ENCODE data around the gene NRP2.

The NRP2 gene

DNA sequence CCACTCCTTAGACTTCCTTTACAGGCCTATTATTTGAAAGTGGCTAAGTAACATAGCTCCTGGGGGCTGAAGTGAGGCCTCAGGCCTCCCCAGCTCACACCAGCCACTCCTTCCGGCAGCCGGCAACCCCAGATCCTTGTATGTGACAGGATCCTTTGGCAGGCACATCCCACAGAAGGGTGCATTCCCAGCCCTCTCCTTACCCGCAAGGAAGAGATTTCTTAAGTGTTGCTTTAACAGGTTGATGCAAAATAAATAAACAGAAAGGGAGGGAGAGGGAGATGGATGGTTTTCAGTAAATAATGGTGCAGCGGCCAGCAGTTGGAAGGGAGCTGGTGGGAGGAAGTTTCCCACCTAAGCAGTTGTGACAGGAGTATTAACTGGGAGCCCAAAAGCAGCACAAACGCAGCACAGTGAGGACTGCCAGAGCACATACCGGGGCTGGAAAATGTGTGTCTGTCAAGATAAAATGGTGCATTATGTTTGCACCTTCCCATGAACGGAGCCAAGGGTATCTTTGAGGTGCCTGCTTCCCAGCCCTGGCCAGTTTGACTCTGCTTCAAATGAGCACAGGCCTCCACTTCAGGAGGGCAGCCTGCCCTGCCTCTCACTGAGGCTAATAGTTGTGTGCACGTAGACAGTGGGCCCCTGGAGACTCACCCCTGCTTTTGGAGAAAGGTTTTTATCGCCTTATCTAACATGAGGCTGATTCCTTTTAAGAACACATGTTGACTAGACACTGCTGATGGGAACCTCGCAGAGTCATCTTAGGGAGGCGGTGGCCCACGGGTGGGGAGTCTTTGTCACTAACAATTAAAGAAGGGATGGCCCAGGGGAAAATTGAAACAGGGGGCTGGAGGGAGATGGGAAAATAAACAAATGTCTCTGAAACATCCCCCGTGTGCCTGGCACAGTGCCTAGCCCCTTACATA lies 32.8 kb downstream of the NRP2 start:
- peaks cover 17% of the 10 kb centered on the region for H3K4me1 ChIP-seq (ENCODE audit: low read depth, poor library complexity, severe bottlenecking)
- no peak overlapping the region for H3K4me3 ChIP-seq (IDR thresholded peaks at IDR 0.05; ENCODE audit: insufficient read depth, low read depth, low read length)
- peak overlapping the region; percentile 63 for H3K4me2 ChIP-seq
- H3K36me3 ChIP-seq (ENCODE audit: insufficient read depth): no peaks in the 10 kb centered on the region
- H3K27ac ChIP-seq: peak overlapping the region; percentile 54; the same call in 1 of the 2 replicates
- H3K79me2 ChIP-seq (ENCODE audit: insufficient read depth, low read depth): no peaks in the 10 kb centered on the region
- H4K20me1 ChIP-seq (ENCODE audit: insufficient read depth): no peaks in the 10 kb centered on the region
- H3K9ac ChIP-seq: peak overlapping the region; percentile 26; the same call in 1 of the 2 replicates
- peak overlapping the region; percentile 84 for H2AFZ ChIP-seq (ENCODE audit: low read depth)
- H3K27me3 ChIP-seq (ENCODE audit: insufficient read depth, low read depth): no peaks in the 10 kb centered on the region
- TF ChIP-seq, protein P1, sequence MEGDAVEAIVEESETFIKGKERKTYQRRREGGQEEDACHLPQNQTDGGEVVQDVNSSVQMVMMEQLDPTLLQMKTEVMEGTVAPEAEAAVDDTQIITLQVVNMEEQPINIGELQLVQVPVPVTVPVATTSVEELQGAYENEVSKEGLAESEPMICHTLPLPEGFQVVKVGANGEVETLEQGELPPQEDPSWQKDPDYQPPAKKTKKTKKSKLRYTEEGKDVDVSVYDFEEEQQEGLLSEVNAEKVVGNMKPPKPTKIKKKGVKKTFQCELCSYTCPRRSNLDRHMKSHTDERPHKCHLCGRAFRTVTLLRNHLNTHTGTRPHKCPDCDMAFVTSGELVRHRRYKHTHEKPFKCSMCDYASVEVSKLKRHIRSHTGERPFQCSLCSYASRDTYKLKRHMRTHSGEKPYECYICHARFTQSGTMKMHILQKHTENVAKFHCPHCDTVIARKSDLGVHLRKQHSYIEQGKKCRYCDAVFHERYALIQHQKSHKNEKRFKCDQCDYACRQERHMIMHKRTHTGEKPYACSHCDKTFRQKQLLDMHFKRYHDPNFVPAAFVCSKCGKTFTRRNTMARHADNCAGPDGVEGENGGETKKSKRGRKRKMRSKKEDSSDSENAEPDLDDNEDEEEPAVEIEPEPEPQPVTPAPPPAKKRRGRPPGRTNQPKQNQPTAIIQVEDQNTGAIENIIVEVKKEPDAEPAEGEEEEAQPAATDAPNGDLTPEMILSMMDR (conservative IDR thresholded peaks at IDR 0.05; ENCODE audit: low read depth, low read length): no peak

DNA sequence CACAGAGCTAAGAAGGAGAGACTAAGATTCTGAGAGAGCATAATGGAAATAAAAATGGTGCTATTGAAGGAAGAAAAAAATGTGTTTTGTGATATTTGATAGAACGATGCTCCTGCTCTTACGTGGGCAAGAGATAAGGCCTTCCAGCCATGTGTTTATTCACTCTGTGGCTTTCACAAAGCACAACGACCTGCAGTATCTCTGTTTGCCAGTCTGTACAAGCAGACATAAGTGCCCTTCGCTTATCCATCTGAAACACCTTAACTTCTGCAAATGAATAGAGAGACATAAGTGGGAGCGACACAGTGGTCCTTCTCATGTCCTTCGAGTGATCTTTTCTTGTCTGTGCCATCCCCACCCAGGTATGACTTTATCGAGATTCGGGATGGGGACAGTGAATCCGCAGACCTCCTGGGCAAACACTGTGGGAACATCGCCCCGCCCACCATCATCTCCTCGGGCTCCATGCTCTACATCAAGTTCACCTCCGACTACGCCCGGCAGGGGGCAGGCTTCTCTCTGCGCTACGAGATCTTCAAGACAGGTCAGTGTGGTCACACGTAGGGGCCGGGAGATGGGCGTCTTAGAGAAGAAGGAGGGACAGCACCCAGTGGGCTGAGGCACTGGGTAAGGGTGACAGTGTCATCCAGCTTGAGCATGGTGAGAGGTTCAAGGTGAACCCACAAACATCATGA lies 33.7 kb downstream of the NRP2 start:
- no peak overlapping the region for H3K4me2 ChIP-seq
- peaks cover 17% of the 10 kb centered on the region for H3K4me1 ChIP-seq (ENCODE audit: low read depth, poor library complexity, severe bottlenecking)
- no peaks in the 10 kb centered on the region for H3K36me3 ChIP-seq (ENCODE audit: insufficient read depth)

DNA sequence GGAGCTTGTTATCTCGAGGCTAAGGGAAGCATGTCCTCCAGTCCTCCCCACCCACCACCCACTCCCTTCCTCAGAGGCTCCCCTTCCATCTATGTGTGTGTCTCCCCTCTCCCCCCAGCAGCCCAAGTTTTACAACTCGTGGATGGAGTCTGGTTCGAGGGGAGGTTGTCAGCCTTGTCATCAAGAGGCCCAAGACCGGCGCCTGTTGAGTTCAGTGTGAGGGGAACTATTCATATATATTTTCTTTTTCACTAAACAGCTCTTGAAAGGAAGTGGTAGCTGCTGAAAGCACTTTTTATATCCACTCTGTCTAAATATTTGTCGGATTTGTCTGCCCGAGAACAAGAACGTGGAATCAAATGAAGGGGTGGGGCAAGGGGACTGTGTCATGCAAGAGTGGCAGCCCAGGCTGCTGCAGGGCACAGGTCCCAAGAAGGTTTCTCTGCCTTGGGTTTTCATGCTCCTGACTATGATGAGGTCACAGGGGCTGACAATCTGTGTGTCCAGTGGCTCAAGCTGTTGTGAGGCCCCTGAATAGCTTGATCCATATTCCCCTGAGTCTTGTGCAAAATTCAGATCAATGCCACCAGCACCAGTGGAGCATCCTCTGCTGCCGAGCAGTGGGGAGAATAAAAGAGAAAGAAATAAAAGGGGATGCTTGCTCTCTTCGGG lies 35.0 kb downstream of the NRP2 start:
- Histone ChIP-seq H3K4me2 (no peak overlapping the region), H3K36me3 (ENCODE audit: insufficient read depth) (no peaks in the 10 kb centered on the region), H3K9ac (no peak overlapping the region), H3K4me1 (ENCODE audit: low read depth, poor library complexity, severe bottlenecking) (peaks cover 17% of the 10 kb centered on the region), H3K79me2 (ENCODE audit: insufficient read depth, low read depth) (no peaks in the 10 kb centered on the region), H3K27ac (no peak overlapping the region), H4K20me1 (ENCODE audit: insufficient read depth) (no peaks in the 10 kb centered on the region), H3K27me3 (ENCODE audit: insufficient read depth, low read depth) (no peaks in the 10 kb centered on the region), H2AFZ (ENCODE audit: low read depth) (no peak overlapping the region), H3K4me3 (IDR thresholded peaks at IDR 0.05; ENCODE audit: insufficient read depth, low read depth, low read length) (no peak overlapping the region)
- TF ChIP-seq, protein P1 (conservative IDR thresholded peaks at IDR 0.05; ENCODE audit: low read depth, low read length): no peak

More for the DNA sequence above, 33.7 kb downstream of the NRP2 start:
- Histone ChIP-seq H3K27ac (no peak overlapping the region), H2AFZ (ENCODE audit: low read depth) (no peak overlapping the region), H3K79me2 (ENCODE audit: insufficient read depth, low read depth) (no peaks in the 10 kb centered on the region), H4K20me1 (ENCODE audit: insufficient read depth) (no peaks in the 10 kb centered on the region), H3K4me3 (IDR thresholded peaks at IDR 0.05; ENCODE audit: insufficient read depth, low read depth, low read length) (no peak overlapping the region), H3K9ac (no peak overlapping the region), H3K27me3 (ENCODE audit: insufficient read depth, low read depth) (no peaks in the 10 kb centered on the region)
- TF ChIP-seq, protein P1 (conservative IDR thresholded peaks at IDR 0.05; ENCODE audit: low read depth, low read length): no peak

DNA sequence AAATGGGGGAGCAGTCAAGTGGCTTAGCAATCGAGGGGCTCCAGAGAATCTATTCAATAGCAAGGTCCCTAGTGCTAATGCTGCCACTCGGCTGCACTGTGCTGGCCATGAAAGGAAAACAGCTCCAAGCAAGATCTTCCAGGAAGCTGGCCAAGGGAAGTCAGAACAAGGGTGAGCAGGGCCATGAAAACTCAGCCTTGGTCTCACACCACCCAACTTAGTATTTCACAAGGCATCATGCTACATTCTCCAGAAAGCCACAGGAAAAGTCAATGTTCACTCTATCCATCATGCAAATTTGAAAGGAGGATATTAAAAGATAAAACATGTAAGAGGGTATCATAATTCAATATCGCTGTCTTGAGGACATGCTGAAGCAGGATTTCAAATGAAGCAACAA lies 35.7 kb downstream of the NRP2 start:
- Histone ChIP-seq H3K79me2 (ENCODE audit: insufficient read depth, low read depth) (no peaks in the 10 kb centered on the region), H3K27me3 (ENCODE audit: insufficient read depth, low read depth) (no peaks in the 10 kb centered on the region), H3K4me3 (IDR thresholded peaks at IDR 0.05; ENCODE audit: insufficient read depth, low read depth, low read length) (no peak overlapping the region), H3K4me1 (ENCODE audit: low read depth, poor library complexity, severe bottlenecking) (peaks cover 17% of the 10 kb centered on the region), H3K4me2 (no peak overlapping the region), H3K27ac (no peak overlapping the region), H2AFZ (ENCODE audit: low read depth) (no peak overlapping the region), H4K20me1 (ENCODE audit: insufficient read depth) (no peaks in the 10 kb centered on the region), H3K36me3 (ENCODE audit: insufficient read depth) (no peaks in the 10 kb centered on the region), H3K9ac (no peak overlapping the region)
- TF ChIP-seq, protein P1 (conservative IDR thresholded peaks at IDR 0.05; ENCODE audit: low read depth, low read length): no peak

Measured in KMS-11 (cell line).